ENCODE data around the gene MDGA2.

MDGA2 gene

DNA sequence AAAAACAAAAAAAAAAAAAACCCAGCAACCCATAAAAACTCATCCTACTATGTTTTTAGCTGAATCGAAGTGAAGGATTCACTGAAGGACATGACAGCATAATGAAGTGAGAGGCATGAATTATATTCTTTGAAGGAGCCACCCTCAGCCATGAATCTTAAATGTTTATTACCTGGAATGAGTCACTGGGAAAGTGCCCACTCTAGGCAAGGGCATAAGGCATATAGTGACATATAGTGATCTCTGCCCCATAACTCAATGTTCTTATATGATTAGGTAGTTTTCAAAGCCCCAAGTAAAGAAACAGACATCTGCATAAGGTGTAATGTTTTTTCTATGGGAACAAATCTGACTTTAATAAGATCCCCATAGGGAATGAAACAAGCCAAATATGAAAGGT lies 79.9 kb downstream of the MDGA2 start:
- no peak for DNase-seq (ENCODE audit: low read depth)
- no peak overlapping the region for H3K4me3 ChIP-seq (ENCODE audit: control insufficient read depth, low read depth, low read length)
- TF ChIP-seq CTCF (conservative IDR thresholded peaks at IDR 0.05; ENCODE audit: control insufficient read depth, insufficient read depth, low read depth, low read length) = no peak

DNA sequence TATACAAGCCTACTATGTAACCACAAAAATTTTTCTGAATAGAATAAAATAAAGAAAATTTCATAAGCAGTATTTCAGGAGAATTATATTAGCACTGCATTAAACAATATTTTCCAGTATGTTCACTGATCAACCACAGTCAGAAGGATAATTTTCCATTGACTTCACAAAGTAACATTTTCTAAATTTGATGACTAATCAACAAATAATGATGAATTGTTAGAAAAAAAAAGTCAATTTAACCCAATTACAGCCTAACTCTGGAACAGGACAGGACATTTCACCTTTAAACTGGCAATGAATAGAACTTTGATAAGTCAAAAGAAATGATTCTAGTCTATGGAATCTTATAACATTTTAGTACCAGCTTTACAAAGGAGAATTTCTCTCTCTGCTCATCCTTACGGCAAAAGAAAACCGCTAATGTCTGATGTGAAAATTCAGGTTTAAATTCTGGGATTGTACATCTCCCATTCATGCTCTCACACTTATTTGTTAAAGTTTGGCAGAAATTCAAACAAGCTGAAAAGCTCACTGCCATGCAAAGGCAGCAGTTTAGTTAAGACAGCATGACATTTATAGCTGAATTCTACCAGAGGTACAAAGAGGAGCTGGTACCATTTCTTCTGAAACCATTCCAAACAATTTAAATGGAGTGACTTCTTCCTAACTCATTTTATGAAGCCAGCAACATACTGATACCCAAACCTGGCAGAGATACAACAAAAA lies 84.5 kb downstream of the MDGA2 start:
- no peak for TF ChIP-seq CTCF (conservative IDR thresholded peaks at IDR 0.05; ENCODE audit: control insufficient read depth, insufficient read depth, low read depth, low read length)

DNA sequence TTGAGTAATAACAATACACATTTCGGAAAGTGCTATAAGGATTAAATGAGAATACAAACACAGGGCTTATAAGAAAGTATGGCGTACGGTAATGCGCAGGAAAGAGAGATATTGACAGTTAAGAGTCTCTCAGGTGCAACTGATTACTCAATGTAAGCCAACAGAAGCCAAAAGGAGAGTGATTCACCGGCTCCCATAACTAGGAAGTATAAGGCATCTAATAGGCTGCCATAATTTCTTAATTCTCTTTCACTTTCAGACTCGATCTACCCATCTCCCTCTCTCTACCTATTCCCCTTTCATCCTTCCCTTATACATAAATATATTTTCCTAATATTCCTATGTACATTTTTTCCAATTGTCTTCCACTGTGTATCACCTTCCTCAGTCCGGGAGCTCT lies 90.0 kb downstream of the MDGA2 start:
- no peak for DNase-seq (ENCODE audit: low read depth)
- H3K4me3 ChIP-seq (ENCODE audit: control insufficient read depth, low read depth, low read length) = no peak overlapping the region
- no peak for TF ChIP-seq CTCF (conservative IDR thresholded peaks at IDR 0.05; ENCODE audit: control insufficient read depth, insufficient read depth, low read depth, low read length)

More for the DNA sequence above, 84.5 kb downstream of the MDGA2 start:
- no peak for DNase-seq (ENCODE audit: low read depth)
- no peak overlapping the region for H3K4me3 ChIP-seq (ENCODE audit: control insufficient read depth, low read depth, low read length)

DNA sequence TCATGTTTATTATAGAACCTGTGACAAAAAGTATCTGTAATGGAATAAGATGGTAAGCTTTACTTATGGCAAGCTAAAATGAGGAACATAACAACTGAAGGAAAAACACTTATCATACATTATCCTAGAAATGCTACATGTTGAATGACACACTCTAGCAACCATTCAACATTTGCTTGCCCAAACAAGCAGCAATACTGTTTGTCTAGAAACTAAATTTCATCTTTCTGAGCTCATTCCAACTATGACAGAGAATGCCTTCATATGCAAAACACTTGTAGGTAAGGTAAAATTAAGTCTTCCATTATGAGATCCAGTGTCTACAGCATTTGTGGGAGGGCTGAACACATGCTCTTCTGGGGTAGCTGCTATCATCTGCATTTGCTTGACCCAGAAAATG lies 108.1 kb downstream of the MDGA2 start:
- TF ChIP-seq CTCF (conservative IDR thresholded peaks at IDR 0.05; ENCODE audit: control insufficient read depth, insufficient read depth, low read depth, low read length) = no peak
- H3K4me3 ChIP-seq (ENCODE audit: control insufficient read depth, low read depth, low read length) = no peak overlapping the region
- DNase-seq (ENCODE audit: low read depth) = no peak

GRCh38 chr14:47557894-47558293 lies 117.5 kb downstream of the MDGA2 start:
- DNase-seq (ENCODE audit: low read depth) = no peak
- H3K4me3 ChIP-seq (ENCODE audit: control insufficient read depth, low read depth, low read length) = no peak overlapping the region
- TF ChIP-seq CTCF (conservative IDR thresholded peaks at IDR 0.05; ENCODE audit: control insufficient read depth, insufficient read depth, low read depth, low read length) = no peak

DNA sequence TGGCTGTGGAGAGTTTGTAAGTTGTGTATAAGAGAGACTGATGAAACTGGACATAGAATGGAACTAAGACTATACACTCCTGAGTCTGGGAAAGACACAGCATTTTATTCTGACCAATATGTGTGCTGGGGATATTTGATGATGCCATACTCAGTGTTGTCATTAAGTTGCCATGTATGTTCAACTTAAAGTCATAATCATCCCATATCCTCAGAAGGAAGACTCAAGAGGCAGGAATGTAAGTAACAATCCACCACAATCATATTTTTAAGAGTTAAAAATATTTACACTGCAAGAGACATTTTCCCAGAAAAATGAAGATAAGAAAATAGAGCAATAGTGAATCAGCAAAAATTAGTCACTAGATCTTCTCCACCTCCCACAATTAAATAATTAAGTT lies 120.1 kb downstream of the MDGA2 start:
- H3K4me3 ChIP-seq (ENCODE audit: control insufficient read depth, low read depth, low read length) = no peak overlapping the region
- TF ChIP-seq CTCF (conservative IDR thresholded peaks at IDR 0.05; ENCODE audit: control insufficient read depth, insufficient read depth, low read depth, low read length) = no peak
- DNase-seq (ENCODE audit: low read depth) = no peak

DNA sequence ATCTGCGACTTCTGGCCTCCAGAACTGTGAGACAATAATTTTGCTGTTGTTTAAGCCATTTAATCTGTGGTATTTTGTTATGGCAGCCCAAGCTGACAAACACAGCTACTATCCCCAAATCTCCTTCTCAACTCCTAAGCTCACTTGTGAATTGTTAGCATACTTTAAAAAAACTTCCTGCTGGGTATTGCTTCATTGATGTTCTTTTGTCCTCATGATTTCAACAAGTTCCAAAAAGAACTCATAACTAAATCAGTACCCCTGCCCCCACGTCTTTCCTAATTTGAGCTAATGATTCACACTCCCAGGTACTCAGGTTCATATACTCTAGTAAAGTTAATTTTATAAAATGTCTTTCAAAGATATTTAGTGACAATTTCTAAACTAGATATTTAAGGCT lies 125.5 kb downstream of the MDGA2 start:
- TF ChIP-seq CTCF (conservative IDR thresholded peaks at IDR 0.05; ENCODE audit: control insufficient read depth, insufficient read depth, low read depth, low read length) = no peak
- H3K4me3 ChIP-seq (ENCODE audit: control insufficient read depth, low read depth, low read length) = no peak overlapping the region
- DNase-seq (ENCODE audit: low read depth) = no peak
